ENCODE measurements around the gene NCKIPSD. TPM values are rescaled to one million over a fixed set of nuclear protein-coding genes. Genes with fewer than 3 reads are reported as not detected.
A peak's percentile ranks its signal among the peaks of the same experiment; 100 is the strongest.

Gene NCKIPSD
- total RNA-seq, 6 experiments from 2014 or later = 20.5 to 27.3 (median 23.0) TPM

- Mint-ChIP-seq H3K9me3 (no peaks in the 10 kb centered on the region), H3K27ac (peak overlapping the region; percentile 72), H3K4me3 (peak overlapping the region; percentile 84), H3K4me1 (ENCODE audit: low read depth) (peaks cover 52% of the 10 kb centered on the region), H3K27me3 (ENCODE audit: insufficient read depth) (no peaks in the 10 kb centered on the region; the same call in 1 of the 2 replicates), H3K36me3 (ENCODE audit: low read depth) (peaks cover 9% of the 10 kb centered on the region)
- no peak for TF ChIP-seq CTCF (IDR thresholded peaks at IDR 0.05)
- no peak for DNase-seq
Observed at GRCh38 chr3:48684054-48684349, 1.7 kb downstream of the NCKIPSD start.

GRCh38 chr3:48682786-48683185 lies 2.9 kb downstream of the NCKIPSD start:
- TF ChIP-seq CTCF (IDR thresholded peaks at IDR 0.05) = no peak
- 0 out of 2 replicates have a peak overlapping the region, but pooled peaks have one; percentile 72 for H3K27ac Mint-ChIP-seq
- no peaks in the 10 kb centered on the region; the same call in 1 of the 2 replicates for H3K27me3 Mint-ChIP-seq (ENCODE audit: insufficient read depth)
- H3K9me3 Mint-ChIP-seq = no peaks in the 10 kb centered on the region
- no peak overlapping the region for H3K4me3 Mint-ChIP-seq
- H3K36me3 Mint-ChIP-seq (ENCODE audit: low read depth) = peaks cover 19% of the 10 kb centered on the region
- H3K4me1 Mint-ChIP-seq (ENCODE audit: low read depth) = peaks cover 63% of the 10 kb centered on the region
- DNase-seq = no peak

GRCh38 chr3:48681974-48682610 lies 3.6 kb downstream of the NCKIPSD start:
- no peak for DNase-seq
- Mint-ChIP-seq H3K27ac (no peak overlapping the region), H3K4me3 (no peak overlapping the region), H3K36me3 (ENCODE audit: low read depth) (peaks cover 25% of the 10 kb centered on the region), H3K9me3 (no peaks in the 10 kb centered on the region), H3K4me1 (ENCODE audit: low read depth) (peaks cover 65% of the 10 kb centered on the region), H3K27me3 (ENCODE audit: insufficient read depth) (no peaks in the 10 kb centered on the region; the same call in 1 of the 2 replicates)
- no peak for TF ChIP-seq CTCF (IDR thresholded peaks at IDR 0.05)

- Mint-ChIP-seq H3K36me3 (ENCODE audit: low read depth) (peaks cover 25% of the 10 kb centered on the region), H3K4me3 (no peak overlapping the region), H3K27me3 (ENCODE audit: insufficient read depth) (no peaks in the 10 kb centered on the region; the same call in 1 of the 2 replicates), H3K4me1 (ENCODE audit: low read depth) (peaks cover 61% of the 10 kb centered on the region), H3K9me3 (no peaks in the 10 kb centered on the region), H3K27ac (no peak overlapping the region)
- no peak for TF ChIP-seq CTCF (IDR thresholded peaks at IDR 0.05)
- DNase-seq = no peak
Observed at GRCh38 chr3:48681541-48681880, 4.2 kb downstream of the NCKIPSD start.

- H3K27ac Mint-ChIP-seq = no peak overlapping the region; the same call in 1 of the 2 replicates
- H3K9me3 Mint-ChIP-seq = no peaks in the 10 kb centered on the region
- no peak overlapping the region for H3K4me3 Mint-ChIP-seq
- no peak for DNase-seq
- peaks cover 25% of the 10 kb centered on the region for H3K36me3 Mint-ChIP-seq (ENCODE audit: low read depth)
- no peak for TF ChIP-seq CTCF (IDR thresholded peaks at IDR 0.05)
- H3K27me3 Mint-ChIP-seq (ENCODE audit: insufficient read depth) = no peaks in the 10 kb centered on the region; the same call in 1 of the 2 replicates
- peaks cover 56% of the 10 kb centered on the region for H3K4me1 Mint-ChIP-seq (ENCODE audit: low read depth)
Observed at GRCh38 chr3:48680811-48681540, 4.7 kb downstream of the NCKIPSD start.

All from HFFc6 (cell line).